ENCODE measurements around the gene PKMYT1.

The PKMYT1 gene

GRCh38 chr16:2962334-2963073 is 17.7 kb downstream of the PKMYT1 start:
- Histone ChIP-seq H3K9me3 (no peaks in the 10 kb centered on the region), H3K36me3 (no peaks in the 10 kb centered on the region), H3K27me3 (peaks cover 59% of the 10 kb centered on the region), H3K4me1 (ENCODE audit: control insufficient read depth in 1 of 2, insufficient read depth in 1 of 2, low read depth in 1 of 2, low read length in 1 of 2) (peaks cover 53 to 54% of the 10 kb centered on the region in 2 experiments), H3K4me3 (ENCODE audit: low read depth in 1 of 2, low read length in 1 of 2) (no peak overlapping the region), H3K27ac (no peak overlapping the region)
- no peak for TF ChIP-seq CTCF (IDR thresholded peaks at IDR 0.05)

- Histone ChIP-seq H3K4me1 (ENCODE audit: control insufficient read depth in 1 of 2, insufficient read depth in 1 of 2, low read depth in 1 of 2, low read length in 1 of 2) (peaks cover 52 to 59% of the 10 kb centered on the region in 2 experiments), H3K9me3 (no peaks in the 10 kb centered on the region), H3K27ac (no peak overlapping the region), H3K36me3 (no peaks in the 10 kb centered on the region), H3K4me3 (ENCODE audit: low read depth in 1 of 2, low read length in 1 of 2) (no peak overlapping the region), H3K27me3 (peaks cover 37% of the 10 kb centered on the region)
- TF ChIP-seq CTCF (IDR thresholded peaks at IDR 0.05): no peak
These were observed 19.8 kb downstream of the PKMYT1 start for GRCh38 chr16:2960183-2961010.

GRCh38 chr16:2959206-2959605 is 21.0 kb downstream of the PKMYT1 start:
- no peak overlapping the region for H3K4me3 ChIP-seq (ENCODE audit: low read depth in 1 of 2, low read length in 1 of 2)
- peaks cover 26% of the 10 kb centered on the region for H3K27me3 ChIP-seq
- no peak for TF ChIP-seq CTCF (IDR thresholded peaks at IDR 0.05)
- no peak overlapping the region for H3K27ac ChIP-seq
- H3K4me1 ChIP-seq (ENCODE audit: control insufficient read depth in 1 of 2, insufficient read depth in 1 of 2, low read depth in 1 of 2, low read length in 1 of 2): peaks cover 49 to 56% of the 10 kb centered on the region in 2 experiments
- no peaks in the 10 kb centered on the region for H3K36me3 ChIP-seq
- no peaks in the 10 kb centered on the region for H3K9me3 ChIP-seq

- Histone ChIP-seq H3K4me1 (ENCODE audit: control insufficient read depth in 1 of 2, insufficient read depth in 1 of 2, low read depth in 1 of 2, low read length in 1 of 2) (peaks cover 30 to 43% of the 10 kb centered on the region in 2 experiments), H3K4me3 (ENCODE audit: low read depth in 1 of 2, low read length in 1 of 2) (peak overlapping the region in 1 of 2 experiments; percentile 48), H3K9me3 (no peaks in the 10 kb centered on the region)
These were observed 23.7 kb downstream of the PKMYT1 start for GRCh38 chr16:2956579-2956956.

More at GRCh38 chr16:2956579-2956956, 23.7 kb downstream of the PKMYT1 start:
- Histone ChIP-seq H3K27ac (peak overlapping the region; percentile 58), H3K36me3 (peaks cover under 1% of the 10 kb centered on the region), H3K27me3 (no peaks in the 10 kb centered on the region)
- no peak for TF ChIP-seq CTCF (IDR thresholded peaks at IDR 0.05)

Measured in neutrophil (primary cell).